Endothelial cell of umbilical vein (primary cell): ENCODE results near the gene ZDHHC14. TPM values are rescaled to one million over a fixed set of nuclear protein-coding genes. Genes with fewer than 3 reads are reported as not detected.

Experiments
- BruUV-seq: library from RNA; stranded (reverse); fragments of 400-500 nt; replicated peaks from 2 replicates; lab custom pipeline; 2021; lab: Mats Ljungman, UMichigan
- CTCF ChIA-PET: fragments of 300-600, 350-600 bp; sonication (Branson Sonifier 250); formaldehyde crosslinking; loops from one replicate; lab custom pipeline; 2021; ENCODE audit warnings: antibody characterized with exemption, inconsistent platforms; lab: Charles Lee
- POLR2A ChIA-PET: fragments of 300-600, 350-600 bp; sonication (Branson Sonifier 250); formaldehyde crosslinking; loops from one replicate; lab custom pipeline; 2021; ENCODE audit warnings: antibody characterized with exemption, inconsistent platforms; lab: Charles Lee
- DNase-seq: peaks from one replicate; pipeline ENCODE4 v3.0.0-alpha.2; 2011; ENCODE audit warnings: low read depth, low spot score
- FAIRE-seq: peaks from 2 replicates; lab custom pipeline; 2011; peaks lifted over from hg19 to GRCh38; lab: Jason Lieb, UNC
- H2AFZ ChIP-seq: 2 replicates; pipeline ENCODE4 v1.6.0; 2012; ENCODE audit warnings: low read depth, low read length, control low read depth, inconsistent platforms
- H3K27ac ChIP-seq: 2 replicates; pipeline ENCODE4 v1.5.1; 2011; ENCODE audit warnings: low read depth, mild to moderate bottlenecking, control low read depth, low read length, moderate library complexity; ENCODE audit not compliant: insufficient read depth
- H3K27me3 ChIP-seq, 2 experiments: 2 replicates each; pipeline versions ENCODE4 v1.6.0 to v1.6.1; 2011; ENCODE audit warnings: low read length in 2 of 2, mixed read lengths in 1 of 2; ENCODE audit not compliant: control insufficient read depth in 2 of 2, insufficient read depth in 2 of 2
- H3K36me3 ChIP-seq, 2 experiments: 2 replicates in 1 of 2; 3 replicates in 1 of 2; pipeline ENCODE4 v1.5.1; 2011; ENCODE audit warnings: low read length in 2 of 2, mild to moderate bottlenecking in 1 of 2, moderate library complexity in 1 of 2; ENCODE audit not compliant: control insufficient read depth in 2 of 2, insufficient read depth in 2 of 2; ENCODE audit errors: extremely low read depth in 1 of 2
- H3K4me1 ChIP-seq: 3 replicates; pipeline ENCODE4 v1.5.1; 2011; ENCODE audit warnings: mild to moderate bottlenecking, low read length; ENCODE audit not compliant: control insufficient read depth, insufficient read depth; ENCODE audit errors: extremely low read depth
- H3K4me2 ChIP-seq: 2 replicates; pipeline ENCODE4 v1.6.1; 2011; ENCODE audit warnings: low read length, control low read depth, mixed read lengths; ENCODE audit not compliant: insufficient read depth
- H3K4me3 ChIP-seq, 3 experiments: fragments of 200-600 bp in 1 of 3; sonication (generic), shearing (Covaris generic) in 1 of 3; replicated peaks in 1 of 3; 2 replicates each; pipeline ENCODE4 v1.5.1; 2011 to 2016; ENCODE audit warnings: control low read depth in 3 of 3, low read length in 3 of 3, mild to moderate bottlenecking in 2 of 3, inconsistent platforms in 1 of 3, low read depth in 1 of 3, moderate library complexity in 1 of 3; ENCODE audit not compliant: insufficient read depth in 1 of 3
- H3K79me2 ChIP-seq: 2 replicates; pipeline ENCODE4 v1.6.0; 2012; ENCODE audit warnings: low read length, inconsistent platforms; ENCODE audit not compliant: control insufficient read depth, insufficient read depth
- H3K9ac ChIP-seq: replicated peaks from 2 replicates; pipeline ENCODE3; 2011; ENCODE audit warnings: low read length, control low read depth; ENCODE audit not compliant: insufficient read depth; ENCODE audit errors: extremely low read depth
- H3K9me1 ChIP-seq: replicated peaks from 3 replicates; pipeline ENCODE4 v1.6.0; 2011; ENCODE audit warnings: mild to moderate bottlenecking, low read length; ENCODE audit not compliant: control insufficient read depth, insufficient read depth; ENCODE audit errors: extremely low read depth
- H3K9me3 ChIP-seq: replicated peaks from 2 replicates; pipeline ENCODE4 v1.5.1; 2012; ENCODE audit warnings: low read length, inconsistent platforms; ENCODE audit not compliant: control insufficient read depth, insufficient read depth
- H4K20me1 ChIP-seq: replicated peaks from 2 replicates; pipeline ENCODE3; 2011; ENCODE audit warnings: mild to moderate bottlenecking, low read length; ENCODE audit not compliant: control insufficient read depth, insufficient read depth; ENCODE audit errors: extremely low read depth
- EZH2 ChIP-seq: IDR thresholded peaks from 2 replicates; pipeline ENCODE4 v1.6.1; 2012; ENCODE audit warnings: borderline replicate concordance, low read depth, mild to moderate bottlenecking, moderate library complexity, low read length, inconsistent platforms; ENCODE audit not compliant: severe bottlenecking
- FOS ChIP-seq: IDR thresholded peaks from 2 replicates; pipeline ENCODE4 v1.6.1; 2011; ENCODE audit warnings: mild to moderate bottlenecking, low read length, moderate library complexity, borderline replicate concordance; ENCODE audit not compliant: insufficient read depth
- GATA2 ChIP-seq: IDR thresholded peaks from 2 replicates; pipeline ENCODE4 v1.7.0; 2011; ENCODE audit warnings: low read depth, mild to moderate bottlenecking, moderate library complexity, mixed read lengths, low read length; ENCODE audit not compliant: insufficient read length, insufficient read depth
- JUN ChIP-seq: IDR thresholded peaks from 2 replicates; pipeline ENCODE4 v1.6.1; 2011; ENCODE audit warnings: borderline replicate concordance, low read depth; ENCODE audit not compliant: insufficient read length, insufficient read depth
- MYC ChIP-seq: IDR thresholded peaks from one replicate; pipeline ENCODE4 v1.6.1; 2011; ENCODE audit warnings: mild to moderate bottlenecking, low read depth, low read length
- POLR2A ChIP-seq: IDR thresholded peaks from 2 replicates; pipeline ENCODE4 v1.6.1; 2012; ENCODE audit warnings: low read depth, mild to moderate bottlenecking, control low read depth, low read length
- POLR2AphosphoS5 ChIP-seq: IDR thresholded peaks from 2 replicates; pipeline ENCODE4 v1.6.1; 2012; ENCODE audit warnings: low read depth, mild to moderate bottlenecking, control low read depth, low read length, moderate library complexity; ENCODE audit not compliant: insufficient read depth
- dilution Hi-C: fragments of 300-500 bp; cut with MboI; formaldehyde crosslinking; loops from one replicate; pipeline ENCODE4 v1.15.0; 2019; ENCODE audit warnings: low sequenced_read_pairs; ENCODE audit not compliant: extremely low pct_ligation_motif_present
- intact Hi-C: fragments of 100-400 bp; cut with micrococcal nuclease; formaldehyde crosslinking; loops from one replicate; pipeline ENCODE4 v1.10.0; 2022
- polyA plus RNA-seq, 4 experiments: library from polyadenylated mRNA; depleted of rRNA in 3 of 4; stranded (reverse) in 3 of 4; unstranded in 1 of 4; fragments of >200 nt; gene quantifications; 2 replicates each; pipeline versions ENCODE4 v1.2.1 to v1.2.3, GENCODE V29; 2011 to 2012; ENCODE audit warnings: missing spikeins in 1 of 4
- total RNA-seq: library from RNA; stranded (reverse); gene quantifications from 2 replicates; pipeline ENCODE4 v1.2.3, GENCODE V29; 2021
- TF ChIP-seq, protein P1 (sequence below), 2 donors: IDR thresholded peaks; 1 replicate in 1 of 2; 2 replicates in 1 of 2; pipeline ENCODE4 v1.5.1; 2011; ENCODE audit warnings: low read length in 2 of 2, mild to moderate bottlenecking in 2 of 2, moderate library complexity in 2 of 2, control low read depth in 1 of 2, inconsistent platforms in 1 of 2, low read depth in 1 of 2; ENCODE audit not compliant: insufficient read depth in 1 of 2; ENCODE audit errors: extremely low read depth in 1 of 2
- TF ChIP-seq, protein P2 (sequence below): IDR thresholded peaks from 2 replicates; pipeline ENCODE4 v1.6.1; 2011; ENCODE audit not compliant: insufficient read depth, insufficient read length

Gene ZDHHC14
- total and polyA plus RNA-seq, 2 donors (not counting 3 experiments of a cell fraction or from before 2014, with no cell fraction given), result 23.0 to 25.6 TPM

DNA sequence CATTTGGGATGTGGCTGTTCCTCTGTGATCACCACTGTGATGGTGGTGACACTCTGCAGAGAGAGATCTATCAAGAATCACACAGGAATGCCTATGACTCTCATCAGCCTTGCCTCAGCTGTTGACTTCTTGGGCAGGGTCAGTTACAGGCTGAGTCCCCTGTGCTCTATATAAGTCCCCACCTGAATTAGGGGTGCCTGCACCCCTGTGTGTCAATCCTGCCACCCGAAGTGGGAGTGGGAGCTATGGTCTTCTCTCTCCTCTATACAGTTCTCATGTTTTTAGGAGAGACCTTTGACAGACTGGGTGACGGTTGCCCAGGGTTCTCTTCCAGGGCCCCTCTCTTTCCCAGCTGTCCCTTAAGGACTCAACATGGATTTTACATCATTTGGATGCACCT lies 173.8 kb downstream of the ZDHHC14 start:
- no peaks in the 10 kb centered on the region for H3K9me3 ChIP-seq
- no peaks in the 10 kb centered on the region for H3K27me3 ChIP-seq
- no peak overlapping the region for H3K4me2 ChIP-seq
- intact Hi-C loops (no loop called here), dilution Hi-C loops (no loop called here)
- TF ChIP-seq, protein P1, sequence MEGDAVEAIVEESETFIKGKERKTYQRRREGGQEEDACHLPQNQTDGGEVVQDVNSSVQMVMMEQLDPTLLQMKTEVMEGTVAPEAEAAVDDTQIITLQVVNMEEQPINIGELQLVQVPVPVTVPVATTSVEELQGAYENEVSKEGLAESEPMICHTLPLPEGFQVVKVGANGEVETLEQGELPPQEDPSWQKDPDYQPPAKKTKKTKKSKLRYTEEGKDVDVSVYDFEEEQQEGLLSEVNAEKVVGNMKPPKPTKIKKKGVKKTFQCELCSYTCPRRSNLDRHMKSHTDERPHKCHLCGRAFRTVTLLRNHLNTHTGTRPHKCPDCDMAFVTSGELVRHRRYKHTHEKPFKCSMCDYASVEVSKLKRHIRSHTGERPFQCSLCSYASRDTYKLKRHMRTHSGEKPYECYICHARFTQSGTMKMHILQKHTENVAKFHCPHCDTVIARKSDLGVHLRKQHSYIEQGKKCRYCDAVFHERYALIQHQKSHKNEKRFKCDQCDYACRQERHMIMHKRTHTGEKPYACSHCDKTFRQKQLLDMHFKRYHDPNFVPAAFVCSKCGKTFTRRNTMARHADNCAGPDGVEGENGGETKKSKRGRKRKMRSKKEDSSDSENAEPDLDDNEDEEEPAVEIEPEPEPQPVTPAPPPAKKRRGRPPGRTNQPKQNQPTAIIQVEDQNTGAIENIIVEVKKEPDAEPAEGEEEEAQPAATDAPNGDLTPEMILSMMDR (IDR thresholded peaks at IDR 0.05; ENCODE audit: extremely low read depth in 1 of 2, insufficient read depth in 1 of 2, low read depth in 1 of 2, low read length in 2 of 2), result no peak
- TF ChIP-seq POLR2AphosphoS5, result no peak
- TF ChIP-seq JUN, result no peak
- TF ChIP-seq, protein P2, sequence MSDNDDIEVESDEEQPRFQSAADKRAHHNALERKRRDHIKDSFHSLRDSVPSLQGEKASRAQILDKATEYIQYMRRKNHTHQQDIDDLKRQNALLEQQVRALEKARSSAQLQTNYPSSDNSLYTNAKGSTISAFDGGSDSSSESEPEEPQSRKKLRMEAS, result no peak
- TF ChIP-seq MYC, result no peak
- TF ChIP-seq POLR2A, result no peak
- TF ChIP-seq GATA2, result no peak
- TF ChIP-seq FOS, result no peak
- TF ChIP-seq EZH2, result no peak
- no peak for FAIRE-seq
- no peaks in the 10 kb centered on the region for H4K20me1 ChIP-seq
- H3K9ac ChIP-seq, result no peak overlapping the region
- ChIA-PET CTCF (interaction anchor here (0.6 kb wide), 1 partner anchor 579 kb away, joined by 3 read pairs; no protein-coding TSS in a partner anchor), POLR2A (no interaction called here)
- H2AFZ ChIP-seq, result no peak overlapping the region
- no peaks in the 10 kb centered on the region for H3K9me1 ChIP-seq
- no TSS peak for BruUV-seq
- no peak for DNase-seq
- no peak overlapping the region for H3K27ac ChIP-seq
- no peak overlapping the region for H3K4me3 ChIP-seq
- H3K36me3 ChIP-seq, result no peaks in the 10 kb centered on the region
- no peaks in the 10 kb centered on the region for H3K4me1 ChIP-seq
- H3K79me2 ChIP-seq, result no peaks in the 10 kb centered on the region
